ENCODE data around the gene MMP25.

DNA sequence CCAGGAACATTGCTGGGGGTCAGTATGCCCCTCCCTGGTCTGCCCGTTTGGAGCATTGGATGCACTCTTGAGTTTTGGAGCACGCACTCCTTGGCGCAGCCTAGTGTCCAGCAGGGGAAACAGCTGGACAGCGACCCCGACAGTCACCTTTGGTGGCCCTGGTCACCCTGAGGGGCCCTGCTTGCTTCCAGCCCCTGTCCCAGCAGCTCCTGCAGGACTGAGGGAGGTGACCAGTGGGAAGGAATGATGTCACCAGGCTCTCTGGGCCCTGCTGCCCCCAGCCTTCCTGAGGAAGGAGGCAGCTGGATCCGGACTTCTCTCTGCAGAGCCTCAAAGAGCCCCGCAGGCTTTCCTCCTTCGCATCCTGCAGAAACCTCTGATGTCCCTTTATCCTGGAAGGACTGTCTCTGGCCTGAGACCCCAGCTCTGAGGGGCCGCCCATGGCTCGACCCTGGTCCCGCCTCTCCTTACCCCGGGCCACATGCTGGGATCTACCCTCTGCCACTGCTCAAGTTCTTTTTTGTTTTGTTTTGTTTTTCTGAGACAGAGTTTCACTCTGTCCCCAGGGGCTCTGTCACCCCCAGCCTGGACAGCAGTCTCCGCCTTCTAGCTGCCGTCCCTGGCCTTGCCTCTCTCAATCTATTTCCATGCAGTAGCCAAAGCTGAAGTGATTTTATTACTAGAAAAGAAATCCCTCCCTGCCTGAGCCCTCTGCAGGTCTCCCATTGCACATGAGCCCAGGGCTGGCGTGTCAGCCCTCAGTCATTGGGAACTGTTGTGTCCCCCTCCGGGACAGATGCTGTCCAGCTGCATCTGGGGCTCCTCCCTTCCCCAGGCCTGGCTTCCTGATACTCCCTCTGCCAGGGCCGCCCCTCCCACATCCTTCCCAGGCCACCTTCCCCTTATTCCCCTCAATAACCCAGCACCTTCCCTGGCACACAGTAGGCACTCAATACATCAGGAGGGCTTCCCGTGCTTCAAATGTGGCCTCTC, 41.2 kb downstream of the MMP25 start:
- TF ChIP-seq POLR2AphosphoS5 (IDR thresholded peaks at IDR 0.05; ENCODE audit: low read depth, low read length) (no peak), POLR2A (IDR thresholded peaks at IDR 0.05; ENCODE audit: low read depth, low read length) (no peak)
